22Rv1 (cell line): ENCODE results near the gene ESRP2.

Source experiments
- H3K27ac ChIP-seq: fragments of 450-650 bp; 2 replicates; pipeline ENCODE4 v1.5.1; 2017
- CTCF ChIP-seq: fragments of 450-650 bp; IDR thresholded peaks from 2 replicates; pipeline ENCODE4 v1.5.1; 2017; ENCODE audit warnings: mild to moderate bottlenecking
- ZFX ChIP-seq: fragments of 450-650 bp; IDR thresholded peaks from 2 replicates; pipeline ENCODE4 v1.6.1; 2017; ENCODE audit warnings: antibody characterized with exemption, borderline replicate concordance

Gene ESRP2

GRCh38 chr16:68179855-68180254 is 56.1 kb downstream of the ESRP2 start:
- TF ChIP-seq CTCF: no peak
- no peak for TF ChIP-seq ZFX
- H3K27ac ChIP-seq: no peak overlapping the region

- TF ChIP-seq CTCF (no peak), ZFX (no peak)
- no peak overlapping the region for H3K27ac ChIP-seq
Observed at GRCh38 chr16:68179196-68179795, 56.6 kb downstream of the ESRP2 start.
